ENCODE results near the gene BBS9.
"Not testable (repeated sequence)": the region's sequence is repeated elsewhere in the genome, so short reads cannot be mapped to it uniquely, and the experiment has no call there.

BBS9 gene

GRCh38 chr7:33449847-33450246 lies 320.5 kb downstream of the BBS9 start:
- DNase-seq: no peak

- no peak for DNase-seq
These were observed 323.6 kb downstream of the BBS9 start for GRCh38 chr7:33452805-33453502.

- no peak for DNase-seq
These were observed 327.7 kb downstream of the BBS9 start for GRCh38 chr7:33457039-33457438.

GRCh38 chr7:33458581-33458980 lies 329.2 kb downstream of the BBS9 start:
- DNase-seq: no peak

- no peak for DNase-seq
These were observed 330.0 kb downstream of the BBS9 start for GRCh38 chr7:33459340-33459751.

- no peak for DNase-seq
These were observed 333.8 kb downstream of the BBS9 start for GRCh38 chr7:33463131-33463530.

GRCh38 chr7:33466203-33466602 lies 336.8 kb downstream of the BBS9 start:
- DNase-seq: no peak

GRCh38 chr7:33471636-33472242 lies 342.4 kb downstream of the BBS9 start:
- DNase-seq: no peak

- no peak for DNase-seq
These were observed 343.1 kb downstream of the BBS9 start for GRCh38 chr7:33472348-33473025.

- no peak for DNase-seq
These were observed 348.5 kb downstream of the BBS9 start for GRCh38 chr7:33477719-33478480.

- not testable (repeated sequence) for DNase-seq
These were observed 355.1 kb downstream of the BBS9 start for GRCh38 chr7:33484476-33484875.

GRCh38 chr7:33485747-33486493 lies 356.6 kb downstream of the BBS9 start:
- no peak for DNase-seq

GRCh38 chr7:33486633-33487032 lies 357.3 kb downstream of the BBS9 start:
- DNase-seq: no peak

GRCh38 chr7:33487998-33488682 lies 358.8 kb downstream of the BBS9 start:
- no peak for DNase-seq

GRCh38 chr7:33494474-33494873 lies 365.1 kb downstream of the BBS9 start:
- DNase-seq: no peak

GRCh38 chr7:33495207-33495606 lies 365.8 kb downstream of the BBS9 start:
- no peak for DNase-seq

- DNase-seq: no peak
These were observed 367.7 kb downstream of the BBS9 start for GRCh38 chr7:33497051-33497450.

GRCh38 chr7:33500703-33501701 lies 371.6 kb downstream of the BBS9 start:
- DNase-seq: no peak

- DNase-seq: no peak
These were observed 373.6 kb downstream of the BBS9 start for GRCh38 chr7:33503014-33503413.

GRCh38 chr7:33503736-33504135 lies 374.4 kb downstream of the BBS9 start:
- DNase-seq: no peak

GRCh38 chr7:33504266-33504665 lies 374.9 kb downstream of the BBS9 start:
- DNase-seq: no peak
